Caco-2 (cell line): ENCODE data around the gene USP30. TPM values are rescaled to one million over a fixed set of nuclear protein-coding genes. Genes with fewer than 3 reads are reported as not detected.

Source experiments
- BruUV-seq: library from RNA; stranded (reverse); fragments of 400-500 nt; replicated peaks from 2 replicates; lab custom pipeline; 2021; lab: Mats Ljungman, UMichigan
- CTCF ChIA-PET: fragments of 300-600 bp; sonication (Branson Sonifier 250); formaldehyde crosslinking; loops from one replicate; lab custom pipeline; 2022; ENCODE audit warnings: antibody characterized with exemption; lab: Charles Lee
- POLR2A ChIA-PET: fragments of 300-600 bp; sonication (Branson Sonifier 250); formaldehyde crosslinking; loops from one replicate; lab custom pipeline; 2022; ENCODE audit warnings: antibody characterized with exemption; lab: Charles Lee
- DNase-seq, 2 experiments: peaks; one replicate each; pipeline versions ENCODE4 v3.0.0 to v3.0.0-alpha.2; 2020 to 2022
- H3K27me3 ChIP-seq: replicated peaks from 2 replicates; pipeline ENCODE4 v1.6.0; 2011; ENCODE audit warnings: low read length; ENCODE audit not compliant: control insufficient read depth, insufficient read depth
- H3K36me3 ChIP-seq: 2 replicates; pipeline ENCODE4 v1.5.1; 2011; ENCODE audit warnings: low read length; ENCODE audit not compliant: control insufficient read depth, insufficient read depth
- H3K4me1 ChIP-seq: fragments of 250-450 bp; sonication (Bioruptor Pico); 2 replicates; pipeline ENCODE4 v1.5.1; 2020; ENCODE audit warnings: mild to moderate bottlenecking
- H3K4me3 ChIP-seq: 2 replicates; pipeline ENCODE4 v1.5.1; 2011; ENCODE audit warnings: low read depth, mild to moderate bottlenecking, control low read depth, low read length
- H3K9me3 ChIP-seq: fragments of 250-450 bp; sonication (Bioruptor Pico); 2 replicates; pipeline ENCODE4 v1.5.1; 2020; ENCODE audit warnings: mild to moderate bottlenecking, moderate library complexity
- H3K27ac Mint-ChIP-seq: one replicate; pipeline ENCODE4 v1.8.0; 2022; ENCODE audit warnings: mixed read lengths; ENCODE audit not compliant: unreplicated experiment
- H3K27me3 Mint-ChIP-seq: one replicate; pipeline ENCODE4 v1.8.0; 2022; ENCODE audit warnings: mixed read lengths; ENCODE audit not compliant: insufficient read depth, unreplicated experiment
- H3K36me3 Mint-ChIP-seq: one replicate; pipeline ENCODE4 v1.8.0; 2022; ENCODE audit warnings: mild to moderate bottlenecking, mixed read lengths; ENCODE audit not compliant: insufficient read depth, unreplicated experiment
- H3K4me1 Mint-ChIP-seq: one replicate; pipeline ENCODE4 v1.8.0; 2022; ENCODE audit warnings: low read depth, mixed read lengths; ENCODE audit not compliant: unreplicated experiment
- H3K4me3 Mint-ChIP-seq: one replicate; pipeline ENCODE4 v1.8.0; 2022; ENCODE audit warnings: mild to moderate bottlenecking, moderate library complexity, mixed read lengths; ENCODE audit not compliant: unreplicated experiment
- H3K9me3 Mint-ChIP-seq: one replicate; pipeline ENCODE4 v1.8.0; 2022; ENCODE audit warnings: mixed read lengths; ENCODE audit not compliant: unreplicated experiment
- intact Hi-C: fragments of 100-400 bp; cut with micrococcal nuclease; formaldehyde crosslinking; loops from one replicate; pipeline ENCODE4 v1.10.0; 2022; ENCODE audit not compliant: unreplicated experiment
- total RNA-seq: library from RNA; stranded (reverse); gene quantifications from 2 replicates; pipeline ENCODE4 v1.2.3, GENCODE V29; 2022
- TF ChIP-seq, protein P1 (sequence below), 2 experiments: fragments of 200-600 bp in 1 of 2; IDR thresholded peaks; 1 replicate in 1 of 2; 2 replicates in 1 of 2; pipeline versions ENCODE4 v1.5.1 to v1.8.0; 2011 to 2022; ENCODE audit warnings: antibody characterized with exemption in 1 of 2, control low read depth in 1 of 2, inconsistent platforms in 1 of 2, low read depth in 1 of 2, low read length in 1 of 2, mild to moderate bottlenecking in 1 of 2, moderate library complexity in 1 of 2; ENCODE audit not compliant: insufficient read depth in 1 of 2, severe bottlenecking in 1 of 2, unreplicated experiment in 1 of 2

The USP30 gene
- total RNA-seq, 1 experiment from 2014 or later, result 11.9 TPM

DNA sequence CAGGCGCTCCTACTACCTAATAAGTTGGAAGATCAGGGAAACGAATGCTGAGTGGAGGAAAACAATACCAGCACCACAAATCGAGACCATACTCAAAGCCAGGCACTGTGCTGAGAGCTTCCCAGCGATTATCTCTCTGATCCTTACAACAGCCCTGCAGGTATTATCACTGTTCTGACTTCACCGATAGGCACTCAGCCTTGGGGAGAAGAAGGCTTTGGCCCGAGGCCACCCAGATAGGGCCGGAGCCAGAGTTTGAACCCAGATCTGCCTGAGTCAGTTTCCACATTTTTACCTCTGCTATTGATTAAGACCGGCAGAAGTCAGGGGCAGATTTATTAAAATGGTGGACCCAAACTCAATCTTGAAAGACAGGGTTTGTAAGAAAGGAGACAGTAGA is 36.4 kb upstream of the USP30 start:
- Mint-ChIP-seq H3K9me3 (no peaks in the 10 kb centered on the region), H3K4me3 (no peak overlapping the region), H3K27me3 (peaks cover 13% of the 10 kb centered on the region), H3K36me3 (no peaks in the 10 kb centered on the region), H3K4me1 (no peaks in the 10 kb centered on the region), H3K27ac (no peak overlapping the region)
- H3K9me3 ChIP-seq, result no peaks in the 10 kb centered on the region
- intact Hi-C loops, result no loop called here
- ChIA-PET POLR2A (no interaction called here), CTCF (no interaction called here)
- H3K4me3 ChIP-seq, result no peak overlapping the region
- no peaks in the 10 kb centered on the region for H3K4me1 ChIP-seq
- DNase-seq, result no peak
- TF ChIP-seq, protein P1, sequence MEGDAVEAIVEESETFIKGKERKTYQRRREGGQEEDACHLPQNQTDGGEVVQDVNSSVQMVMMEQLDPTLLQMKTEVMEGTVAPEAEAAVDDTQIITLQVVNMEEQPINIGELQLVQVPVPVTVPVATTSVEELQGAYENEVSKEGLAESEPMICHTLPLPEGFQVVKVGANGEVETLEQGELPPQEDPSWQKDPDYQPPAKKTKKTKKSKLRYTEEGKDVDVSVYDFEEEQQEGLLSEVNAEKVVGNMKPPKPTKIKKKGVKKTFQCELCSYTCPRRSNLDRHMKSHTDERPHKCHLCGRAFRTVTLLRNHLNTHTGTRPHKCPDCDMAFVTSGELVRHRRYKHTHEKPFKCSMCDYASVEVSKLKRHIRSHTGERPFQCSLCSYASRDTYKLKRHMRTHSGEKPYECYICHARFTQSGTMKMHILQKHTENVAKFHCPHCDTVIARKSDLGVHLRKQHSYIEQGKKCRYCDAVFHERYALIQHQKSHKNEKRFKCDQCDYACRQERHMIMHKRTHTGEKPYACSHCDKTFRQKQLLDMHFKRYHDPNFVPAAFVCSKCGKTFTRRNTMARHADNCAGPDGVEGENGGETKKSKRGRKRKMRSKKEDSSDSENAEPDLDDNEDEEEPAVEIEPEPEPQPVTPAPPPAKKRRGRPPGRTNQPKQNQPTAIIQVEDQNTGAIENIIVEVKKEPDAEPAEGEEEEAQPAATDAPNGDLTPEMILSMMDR (IDR thresholded peaks at IDR 0.05; ENCODE audit: insufficient read depth in 1 of 2, low read depth in 1 of 2, low read length in 1 of 2, severe bottlenecking in 1 of 2, unreplicated experiment in 1 of 2), result no peak
- no TSS peak for BruUV-seq
- no peaks in the 10 kb centered on the region for H3K27me3 ChIP-seq
- no peaks in the 10 kb centered on the region for H3K36me3 ChIP-seq

DNA sequence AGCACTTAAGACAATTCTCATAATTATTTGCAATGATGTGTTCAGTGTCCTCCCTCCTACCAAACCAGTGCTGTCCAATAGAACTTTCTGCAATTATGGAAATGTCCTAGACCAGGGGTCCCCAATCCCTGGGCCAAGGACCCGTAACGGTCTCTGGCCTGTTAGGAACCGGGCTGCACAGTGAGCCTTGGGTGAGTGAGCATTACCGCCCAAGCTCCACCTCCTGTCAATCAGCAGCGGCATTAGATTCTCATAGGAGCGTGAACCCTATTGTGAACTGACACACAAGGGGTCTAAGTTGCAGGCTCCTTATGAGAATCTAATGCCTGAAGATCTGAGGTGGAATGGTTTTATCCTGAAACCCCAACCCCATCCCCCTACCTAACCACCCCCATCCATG is 35.4 kb upstream of the USP30 start:
- Mint-ChIP-seq H3K27me3 (peaks cover 7% of the 10 kb centered on the region), H3K27ac (no peak overlapping the region), H3K9me3 (no peaks in the 10 kb centered on the region), H3K4me3 (no peak overlapping the region), H3K36me3 (no peaks in the 10 kb centered on the region), H3K4me1 (no peaks in the 10 kb centered on the region)
- no peaks in the 10 kb centered on the region for H3K27me3 ChIP-seq
- H3K4me1 ChIP-seq, result no peaks in the 10 kb centered on the region
- DNase-seq, result no peak
- no peak overlapping the region for H3K4me3 ChIP-seq
- ChIA-PET CTCF (no interaction called here), POLR2A (no interaction called here)
- no TSS peak for BruUV-seq
- TF ChIP-seq, protein P1 (IDR thresholded peaks at IDR 0.05; ENCODE audit: insufficient read depth in 1 of 2, low read depth in 1 of 2, low read length in 1 of 2, severe bottlenecking in 1 of 2, unreplicated experiment in 1 of 2), result no peak
- intact Hi-C loops, result no loop called here
- H3K9me3 ChIP-seq, result no peaks in the 10 kb centered on the region
- H3K36me3 ChIP-seq, result no peaks in the 10 kb centered on the region

DNA sequence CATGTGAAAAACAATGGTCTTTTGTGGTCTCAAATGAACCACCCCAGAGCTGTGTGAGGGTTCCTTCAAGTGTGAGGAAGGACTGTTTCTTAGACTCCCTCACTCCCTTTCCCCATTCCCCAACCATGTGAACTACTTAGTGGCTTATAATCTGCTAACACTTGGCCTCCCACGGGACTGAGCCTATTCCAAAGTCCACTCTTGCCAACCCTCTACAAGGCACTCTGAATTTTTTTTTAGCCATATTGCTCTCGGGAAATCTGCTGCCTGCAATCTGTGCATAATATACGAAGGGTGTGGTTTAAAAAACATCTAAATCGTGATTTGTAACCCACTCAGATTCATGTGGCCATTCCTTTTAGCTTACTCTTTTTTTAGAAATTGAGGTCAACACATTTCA is 34.1 kb upstream of the USP30 start:
- no peaks in the 10 kb centered on the region for H3K36me3 Mint-ChIP-seq
- H3K4me3 Mint-ChIP-seq, result no peak overlapping the region
- H3K27ac Mint-ChIP-seq, result no peak overlapping the region
- ChIA-PET CTCF (interaction anchor here (0.6 kb wide), 1 partner anchor 293 kb away, joined by 3 read pairs; no protein-coding TSS in a partner anchor), POLR2A (no interaction called here)
- Histone ChIP-seq H3K4me3 (no peak overlapping the region), H3K27me3 (no peaks in the 10 kb centered on the region), H3K36me3 (no peaks in the 10 kb centered on the region), H3K9me3 (no peaks in the 10 kb centered on the region), H3K4me1 (no peaks in the 10 kb centered on the region)
- intact Hi-C loops, result no loop called here
- H3K9me3 Mint-ChIP-seq, result no peaks in the 10 kb centered on the region
- H3K27me3 Mint-ChIP-seq, result peaks cover 7% of the 10 kb centered on the region
- no peak for DNase-seq
- BruUV-seq, result no TSS peak
- no peaks in the 10 kb centered on the region for H3K4me1 Mint-ChIP-seq
- TF ChIP-seq, protein P1 (IDR thresholded peaks at IDR 0.05; ENCODE audit: insufficient read depth in 1 of 2, low read depth in 1 of 2, low read length in 1 of 2, severe bottlenecking in 1 of 2, unreplicated experiment in 1 of 2), result no peak
